ENCODE results near the gene PRND. TPM values are rescaled to one million over a fixed set of nuclear protein-coding genes. Genes with fewer than 3 reads are reported as not detected.

The PRND gene
- polyA plus RNA-seq, 1 donor (not counting 4 experiments of a cell fraction or from before 2014, with no cell fraction given): not detected

DNA sequence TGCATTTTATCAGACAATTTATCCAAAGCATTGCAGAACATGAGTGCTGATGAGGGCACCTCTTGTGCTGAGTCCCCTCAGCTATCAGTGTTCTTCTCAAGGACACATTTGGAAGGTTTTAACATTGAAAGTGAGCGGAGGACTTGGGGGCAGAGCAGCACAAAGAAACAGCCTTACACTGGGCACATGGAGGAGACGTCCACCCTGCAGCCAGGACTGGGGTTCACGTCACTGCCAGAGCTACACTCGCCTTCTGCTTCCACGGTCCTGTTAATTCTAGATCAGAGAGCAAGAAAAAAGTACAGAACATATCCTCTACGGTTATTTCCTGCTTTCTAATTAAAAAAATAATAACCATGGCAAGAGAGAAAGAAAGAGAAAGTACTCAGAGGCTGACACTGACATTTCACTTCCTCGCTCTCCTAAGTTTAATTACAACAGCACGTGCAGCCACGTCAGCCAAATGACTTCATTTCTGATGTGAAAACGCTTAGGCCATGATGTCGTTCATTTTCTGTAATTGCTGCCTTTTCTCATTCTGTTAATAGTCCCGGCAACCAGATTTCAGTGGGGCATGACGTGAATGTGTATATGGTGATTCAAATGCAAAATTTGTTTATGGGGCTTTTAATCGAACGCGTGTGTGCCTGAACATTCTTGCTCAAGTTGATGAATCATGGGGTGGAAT, 5.1 kb downstream of the PRND start:
- no peaks in the 10 kb centered on the region for H3K36me3 ChIP-seq (ENCODE audit: control insufficient read depth in 2 of 2, extremely low read depth in 1 of 2, insufficient read depth in 2 of 2, low read length in 2 of 2)
- no peak overlapping the region for H3K4me2 ChIP-seq (ENCODE audit: control insufficient read depth, extremely low read depth, insufficient read depth, low read depth, low read length)
- peaks cover 4% of the 10 kb centered on the region for H3K27me3 ChIP-seq (ENCODE audit: control insufficient read depth, extremely low read depth, insufficient read depth, low read length)
- H2AFZ ChIP-seq (ENCODE audit: control insufficient read depth, low read length): no peak overlapping the region
- no peaks in the 10 kb centered on the region for H4K20me1 ChIP-seq (ENCODE audit: control insufficient read depth, extremely low read depth, insufficient read depth, low read length)
- DNase-seq (ENCODE audit: low read depth, low spot score): no peak
- no peak for TF ChIP-seq EZH2 (IDR thresholded peaks at IDR 0.05; ENCODE audit: low read length)
- TF ChIP-seq, protein P1, sequence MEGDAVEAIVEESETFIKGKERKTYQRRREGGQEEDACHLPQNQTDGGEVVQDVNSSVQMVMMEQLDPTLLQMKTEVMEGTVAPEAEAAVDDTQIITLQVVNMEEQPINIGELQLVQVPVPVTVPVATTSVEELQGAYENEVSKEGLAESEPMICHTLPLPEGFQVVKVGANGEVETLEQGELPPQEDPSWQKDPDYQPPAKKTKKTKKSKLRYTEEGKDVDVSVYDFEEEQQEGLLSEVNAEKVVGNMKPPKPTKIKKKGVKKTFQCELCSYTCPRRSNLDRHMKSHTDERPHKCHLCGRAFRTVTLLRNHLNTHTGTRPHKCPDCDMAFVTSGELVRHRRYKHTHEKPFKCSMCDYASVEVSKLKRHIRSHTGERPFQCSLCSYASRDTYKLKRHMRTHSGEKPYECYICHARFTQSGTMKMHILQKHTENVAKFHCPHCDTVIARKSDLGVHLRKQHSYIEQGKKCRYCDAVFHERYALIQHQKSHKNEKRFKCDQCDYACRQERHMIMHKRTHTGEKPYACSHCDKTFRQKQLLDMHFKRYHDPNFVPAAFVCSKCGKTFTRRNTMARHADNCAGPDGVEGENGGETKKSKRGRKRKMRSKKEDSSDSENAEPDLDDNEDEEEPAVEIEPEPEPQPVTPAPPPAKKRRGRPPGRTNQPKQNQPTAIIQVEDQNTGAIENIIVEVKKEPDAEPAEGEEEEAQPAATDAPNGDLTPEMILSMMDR (optimal IDR thresholded peaks at IDR 0.05 in 1 of 3, IDR thresholded peaks at IDR 0.05 in 1 of 3, conservative IDR thresholded peaks at IDR 0.05 in 1 of 3; ENCODE audit: extremely low read depth in 1 of 3, insufficient read depth in 2 of 3, low read length in 3 of 3): no peak
- H3K27ac ChIP-seq (ENCODE audit: control insufficient read depth, insufficient read depth, low read length): no peak overlapping the region
- no peak overlapping the region for H3K4me3 ChIP-seq (ENCODE audit: control insufficient read depth in 2 of 3, extremely low read depth in 1 of 3, insufficient read depth in 2 of 3, low read depth in 1 of 3, low read length in 3 of 3)
- FAIRE-seq: no peak
- dilution Hi-C loops (cut with MboI; ENCODE audit: extremely low pct_ligation_motif_present, low sequenced_read_pairs): no loop called here
- no peaks in the 10 kb centered on the region for H3K79me2 ChIP-seq (ENCODE audit: control insufficient read depth, insufficient read depth, low read length)
- peaks cover 3% of the 10 kb centered on the region for H3K4me1 ChIP-seq (ENCODE audit: control insufficient read depth, extremely low read depth, insufficient read depth, low read length)
- H3K9me3 ChIP-seq (ENCODE audit: control insufficient read depth, low read depth, low read length): no peaks in the 10 kb centered on the region
- no peak overlapping the region for H3K9ac ChIP-seq (ENCODE audit: control insufficient read depth, extremely low read depth, insufficient read depth, low read length)
- H3K9me1 ChIP-seq (ENCODE audit: control insufficient read depth, extremely low read depth, insufficient read depth, low read length): no peaks in the 10 kb centered on the region

DNA sequence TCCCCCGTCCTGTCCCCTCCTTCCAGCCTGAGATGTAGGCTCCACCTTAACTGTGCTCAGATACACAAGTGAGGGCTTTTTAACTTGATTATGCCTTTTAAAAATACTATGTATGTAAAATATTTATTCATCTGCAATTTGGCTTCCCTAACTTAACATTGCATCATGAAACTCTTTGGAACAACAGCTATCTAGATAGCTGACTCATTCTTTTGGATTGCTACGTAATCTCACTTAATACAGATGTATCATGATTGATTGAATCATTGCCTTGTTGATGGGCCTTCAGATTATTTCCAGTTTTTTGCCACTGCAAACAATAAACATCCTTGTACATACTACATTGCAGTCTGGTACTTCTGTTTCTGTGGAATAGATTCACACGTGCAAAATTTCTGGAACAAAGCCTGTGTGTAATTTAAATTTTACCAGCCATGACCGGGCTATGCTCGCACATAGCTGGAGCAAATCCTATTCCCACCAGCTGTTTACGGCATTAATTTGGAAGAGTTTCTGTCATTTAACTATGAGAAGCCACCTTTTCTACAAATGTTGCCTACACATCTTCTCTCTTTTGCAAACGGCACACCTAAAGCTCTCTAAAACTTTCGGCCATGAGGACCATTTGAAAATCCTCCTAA, 6.5 kb downstream of the PRND start:
- FAIRE-seq: no peak

More for the DNA sequence above, 6.5 kb downstream of the PRND start:
- Histone ChIP-seq H3K36me3 (ENCODE audit: control insufficient read depth in 2 of 2, extremely low read depth in 1 of 2, insufficient read depth in 2 of 2, low read length in 2 of 2) (no peaks in the 10 kb centered on the region), H3K4me3 (ENCODE audit: control insufficient read depth in 2 of 3, extremely low read depth in 1 of 3, insufficient read depth in 2 of 3, low read depth in 1 of 3, low read length in 3 of 3) (no peak overlapping the region), H3K9me3 (ENCODE audit: control insufficient read depth, low read depth, low read length) (no peaks in the 10 kb centered on the region), H3K9ac (ENCODE audit: control insufficient read depth, extremely low read depth, insufficient read depth, low read length) (no peak overlapping the region), H3K27me3 (ENCODE audit: control insufficient read depth, extremely low read depth, insufficient read depth, low read length) (no peaks in the 10 kb centered on the region), H3K79me2 (ENCODE audit: control insufficient read depth, insufficient read depth, low read length) (no peaks in the 10 kb centered on the region), H4K20me1 (ENCODE audit: control insufficient read depth, extremely low read depth, insufficient read depth, low read length) (no peaks in the 10 kb centered on the region), H2AFZ (ENCODE audit: control insufficient read depth, low read length) (no peak overlapping the region), H3K4me1 (ENCODE audit: control insufficient read depth, extremely low read depth, insufficient read depth, low read length) (peaks cover 3% of the 10 kb centered on the region), H3K27ac (ENCODE audit: control insufficient read depth, insufficient read depth, low read length) (no peak overlapping the region), H3K4me2 (ENCODE audit: control insufficient read depth, extremely low read depth, insufficient read depth, low read depth, low read length) (no peak overlapping the region), H3K9me1 (ENCODE audit: control insufficient read depth, extremely low read depth, insufficient read depth, low read length) (no peaks in the 10 kb centered on the region)
- dilution Hi-C loops (cut with MboI; ENCODE audit: extremely low pct_ligation_motif_present, low sequenced_read_pairs): no loop called here
- no peak for TF ChIP-seq EZH2 (IDR thresholded peaks at IDR 0.05; ENCODE audit: low read length)
- TF ChIP-seq, protein P1 (optimal IDR thresholded peaks at IDR 0.05 in 1 of 3, IDR thresholded peaks at IDR 0.05 in 1 of 3, conservative IDR thresholded peaks at IDR 0.05 in 1 of 3; ENCODE audit: extremely low read depth in 1 of 3, insufficient read depth in 2 of 3, low read length in 3 of 3): no peak
- DNase-seq (ENCODE audit: low read depth, low spot score): peak; percentile 13
